ENCODE results near the gene ELL. TPM values are rescaled to one million over a fixed set of nuclear protein-coding genes. Genes with fewer than 3 reads are reported as not detected.

ELL gene
- polyA plus RNA-seq, 1 donor from 2014 or later, result 7.2 TPM

GRCh38 chr19:18420930-18421329, 100.9 kb downstream of the ELL start:
- H3K27me3 ChIP-seq (ENCODE audit: insufficient read depth, low read depth, low read length), result no peaks in the 10 kb centered on the region
- TF ChIP-seq, protein P1, sequence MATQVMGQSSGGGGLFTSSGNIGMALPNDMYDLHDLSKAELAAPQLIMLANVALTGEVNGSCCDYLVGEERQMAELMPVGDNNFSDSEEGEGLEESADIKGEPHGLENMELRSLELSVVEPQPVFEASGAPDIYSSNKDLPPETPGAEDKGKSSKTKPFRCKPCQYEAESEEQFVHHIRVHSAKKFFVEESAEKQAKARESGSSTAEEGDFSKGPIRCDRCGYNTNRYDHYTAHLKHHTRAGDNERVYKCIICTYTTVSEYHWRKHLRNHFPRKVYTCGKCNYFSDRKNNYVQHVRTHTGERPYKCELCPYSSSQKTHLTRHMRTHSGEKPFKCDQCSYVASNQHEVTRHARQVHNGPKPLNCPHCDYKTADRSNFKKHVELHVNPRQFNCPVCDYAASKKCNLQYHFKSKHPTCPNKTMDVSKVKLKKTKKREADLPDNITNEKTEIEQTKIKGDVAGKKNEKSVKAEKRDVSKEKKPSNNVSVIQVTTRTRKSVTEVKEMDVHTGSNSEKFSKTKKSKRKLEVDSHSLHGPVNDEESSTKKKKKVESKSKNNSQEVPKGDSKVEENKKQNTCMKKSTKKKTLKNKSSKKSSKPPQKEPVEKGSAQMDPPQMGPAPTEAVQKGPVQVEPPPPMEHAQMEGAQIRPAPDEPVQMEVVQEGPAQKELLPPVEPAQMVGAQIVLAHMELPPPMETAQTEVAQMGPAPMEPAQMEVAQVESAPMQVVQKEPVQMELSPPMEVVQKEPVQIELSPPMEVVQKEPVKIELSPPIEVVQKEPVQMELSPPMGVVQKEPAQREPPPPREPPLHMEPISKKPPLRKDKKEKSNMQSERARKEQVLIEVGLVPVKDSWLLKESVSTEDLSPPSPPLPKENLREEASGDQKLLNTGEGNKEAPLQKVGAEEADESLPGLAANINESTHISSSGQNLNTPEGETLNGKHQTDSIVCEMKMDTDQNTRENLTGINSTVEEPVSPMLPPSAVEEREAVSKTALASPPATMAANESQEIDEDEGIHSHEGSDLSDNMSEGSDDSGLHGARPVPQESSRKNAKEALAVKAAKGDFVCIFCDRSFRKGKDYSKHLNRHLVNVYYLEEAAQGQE (IDR thresholded peaks at IDR 0.05; ENCODE audit: borderline replicate concordance), result no peak
- TF ChIP-seq, protein P2, sequence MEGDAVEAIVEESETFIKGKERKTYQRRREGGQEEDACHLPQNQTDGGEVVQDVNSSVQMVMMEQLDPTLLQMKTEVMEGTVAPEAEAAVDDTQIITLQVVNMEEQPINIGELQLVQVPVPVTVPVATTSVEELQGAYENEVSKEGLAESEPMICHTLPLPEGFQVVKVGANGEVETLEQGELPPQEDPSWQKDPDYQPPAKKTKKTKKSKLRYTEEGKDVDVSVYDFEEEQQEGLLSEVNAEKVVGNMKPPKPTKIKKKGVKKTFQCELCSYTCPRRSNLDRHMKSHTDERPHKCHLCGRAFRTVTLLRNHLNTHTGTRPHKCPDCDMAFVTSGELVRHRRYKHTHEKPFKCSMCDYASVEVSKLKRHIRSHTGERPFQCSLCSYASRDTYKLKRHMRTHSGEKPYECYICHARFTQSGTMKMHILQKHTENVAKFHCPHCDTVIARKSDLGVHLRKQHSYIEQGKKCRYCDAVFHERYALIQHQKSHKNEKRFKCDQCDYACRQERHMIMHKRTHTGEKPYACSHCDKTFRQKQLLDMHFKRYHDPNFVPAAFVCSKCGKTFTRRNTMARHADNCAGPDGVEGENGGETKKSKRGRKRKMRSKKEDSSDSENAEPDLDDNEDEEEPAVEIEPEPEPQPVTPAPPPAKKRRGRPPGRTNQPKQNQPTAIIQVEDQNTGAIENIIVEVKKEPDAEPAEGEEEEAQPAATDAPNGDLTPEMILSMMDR (IDR thresholded peaks at IDR 0.05; ENCODE audit: poor library complexity, severe bottlenecking), result no peak
- H3K36me3 ChIP-seq (ENCODE audit: insufficient read depth, low read length), result no peaks in the 10 kb centered on the region
- H2AFZ ChIP-seq (ENCODE audit: low read depth, low read length), result no peak overlapping the region
- H3K9me2 ChIP-seq (ENCODE audit: insufficient read depth, low read length), result no peaks in the 10 kb centered on the region
- peak overlapping the region; percentile 88 for H3K4me3 ChIP-seq (ENCODE audit: low read length)
- peak overlapping the region; percentile 80 for H3K4me2 ChIP-seq (ENCODE audit: low read length)
- peaks cover 30% of the 10 kb centered on the region for H3K79me2 ChIP-seq (replicated peaks; ENCODE audit: insufficient read depth, low read length)
- no peak overlapping the region for H3K9ac ChIP-seq (ENCODE audit: low read length)
- H4K20me1 ChIP-seq (ENCODE audit: insufficient read depth), result no peaks in the 10 kb centered on the region
- no peaks in the 10 kb centered on the region for H3K9me3 ChIP-seq (ENCODE audit: low read length)
- no peak overlapping the region for H3K27ac ChIP-seq (ENCODE audit: low read length)
- H3F3A ChIP-seq (ENCODE audit: insufficient read depth, low read length, poor library complexity, severe bottlenecking), result peaks cover 3% of the 10 kb centered on the region

GRCh38 chr19:18419699-18420460, 102.0 kb downstream of the ELL start:
- Histone ChIP-seq H3K9me2 (ENCODE audit: insufficient read depth, low read length) (no peaks in the 10 kb centered on the region), H3K36me3 (ENCODE audit: insufficient read depth, low read length) (no peaks in the 10 kb centered on the region), H3K4me2 (ENCODE audit: low read length) (peak overlapping the region; percentile 80), H3K27ac (ENCODE audit: low read length) (peak overlapping the region; percentile 8), H4K20me1 (ENCODE audit: insufficient read depth) (no peaks in the 10 kb centered on the region), H3K27me3 (ENCODE audit: insufficient read depth, low read depth, low read length) (no peaks in the 10 kb centered on the region), H2AFZ (ENCODE audit: low read depth, low read length) (no peak overlapping the region), H3K9ac (ENCODE audit: low read length) (peak overlapping the region; percentile 66), H3K4me3 (ENCODE audit: low read length) (peak overlapping the region; percentile 88), H3K9me3 (ENCODE audit: low read length) (no peaks in the 10 kb centered on the region), H3K79me2 (replicated peaks; ENCODE audit: insufficient read depth, low read length) (peaks cover 30% of the 10 kb centered on the region), H3F3A (ENCODE audit: insufficient read depth, low read length, poor library complexity, severe bottlenecking) (peaks cover 3% of the 10 kb centered on the region)
- TF ChIP-seq, protein P2 (IDR thresholded peaks at IDR 0.05; ENCODE audit: poor library complexity, severe bottlenecking), result peak; percentile 14
- TF ChIP-seq MXI1 (conservative IDR thresholded peaks at IDR 0.05; ENCODE audit: poor library complexity, severe bottlenecking) (peak; percentile 78), SMC3 (conservative IDR thresholded peaks at IDR 0.05; ENCODE audit: poor library complexity) (no peak)
